ENCODE measurements around the gene SGSM1.

SGSM1 gene

GRCh38 chr22:24975125-24975640 lies 169.2 kb downstream of the SGSM1 start:
- no peak for DNase-seq (ENCODE audit: extremely low read depth in 1 of 2, low read depth in 1 of 2)

GRCh38 chr22:24975813-24976341 lies 169.9 kb downstream of the SGSM1 start:
- DNase-seq (ENCODE audit: extremely low read depth in 1 of 2, low read depth in 1 of 2), result no peak

GRCh38 chr22:24976442-24977218 lies 170.6 kb downstream of the SGSM1 start:
- no peak for DNase-seq (ENCODE audit: extremely low read depth in 1 of 2, low read depth in 1 of 2)
